VCaP (cell line): ENCODE measurements around the gene FRY.

Experiments
- H3K27ac ChIP-seq: fragments of 450-650 bp; 2 replicates; pipeline ENCODE4 v1.5.1; 2017
- TF ChIP-seq, protein P1 (sequence below): fragments of 450-650 bp; conservative IDR thresholded peaks from 2 replicates; pipeline ENCODE4 v1.5.1; 2017; ENCODE audit warnings: mild to moderate bottlenecking, moderate library complexity

The FRY gene

GRCh38 chr13:32140109-32140508, 108.5 kb downstream of the FRY start:
- H3K27ac ChIP-seq, result no peak overlapping the region
- TF ChIP-seq, protein P1, sequence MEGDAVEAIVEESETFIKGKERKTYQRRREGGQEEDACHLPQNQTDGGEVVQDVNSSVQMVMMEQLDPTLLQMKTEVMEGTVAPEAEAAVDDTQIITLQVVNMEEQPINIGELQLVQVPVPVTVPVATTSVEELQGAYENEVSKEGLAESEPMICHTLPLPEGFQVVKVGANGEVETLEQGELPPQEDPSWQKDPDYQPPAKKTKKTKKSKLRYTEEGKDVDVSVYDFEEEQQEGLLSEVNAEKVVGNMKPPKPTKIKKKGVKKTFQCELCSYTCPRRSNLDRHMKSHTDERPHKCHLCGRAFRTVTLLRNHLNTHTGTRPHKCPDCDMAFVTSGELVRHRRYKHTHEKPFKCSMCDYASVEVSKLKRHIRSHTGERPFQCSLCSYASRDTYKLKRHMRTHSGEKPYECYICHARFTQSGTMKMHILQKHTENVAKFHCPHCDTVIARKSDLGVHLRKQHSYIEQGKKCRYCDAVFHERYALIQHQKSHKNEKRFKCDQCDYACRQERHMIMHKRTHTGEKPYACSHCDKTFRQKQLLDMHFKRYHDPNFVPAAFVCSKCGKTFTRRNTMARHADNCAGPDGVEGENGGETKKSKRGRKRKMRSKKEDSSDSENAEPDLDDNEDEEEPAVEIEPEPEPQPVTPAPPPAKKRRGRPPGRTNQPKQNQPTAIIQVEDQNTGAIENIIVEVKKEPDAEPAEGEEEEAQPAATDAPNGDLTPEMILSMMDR, result no peak

GRCh38 chr13:32141462-32141861, 109.9 kb downstream of the FRY start:
- TF ChIP-seq, protein P1, result no peak

GRCh38 chr13:32142115-32142514, 110.5 kb downstream of the FRY start:
- TF ChIP-seq, protein P1, result no peak
- H3K27ac ChIP-seq, result peak overlapping the region; percentile 39; the same call in 1 of the 2 replicates

More at GRCh38 chr13:32141462-32141861, 109.9 kb downstream of the FRY start:
- H3K27ac ChIP-seq, result peak overlapping the region; percentile 39; the same call in 1 of the 2 replicates

DNA sequence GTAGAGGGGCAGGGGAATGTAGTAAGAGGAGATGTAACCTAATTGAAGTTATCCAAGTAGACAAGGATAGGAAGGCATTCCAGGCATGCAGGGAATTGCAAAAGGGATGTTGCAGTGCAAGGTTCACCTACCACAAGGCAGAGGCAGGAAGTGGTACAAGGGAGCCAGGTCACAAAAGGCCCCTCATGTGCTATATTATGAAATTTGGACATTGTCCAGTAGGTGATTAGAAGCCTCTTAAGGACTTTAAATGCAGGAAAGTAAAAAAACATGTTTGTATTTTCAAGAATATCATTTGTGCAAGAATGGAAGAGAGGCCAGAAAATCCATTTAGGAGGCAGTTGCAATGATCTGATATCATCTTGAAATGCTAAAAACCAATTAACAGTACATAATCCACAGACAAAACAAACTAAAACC, 111.4 kb downstream of the FRY start:
- H3K27ac ChIP-seq, result peak overlapping the region; percentile 39; the same call in 1 of the 2 replicates
- TF ChIP-seq, protein P1, result no peak

DNA sequence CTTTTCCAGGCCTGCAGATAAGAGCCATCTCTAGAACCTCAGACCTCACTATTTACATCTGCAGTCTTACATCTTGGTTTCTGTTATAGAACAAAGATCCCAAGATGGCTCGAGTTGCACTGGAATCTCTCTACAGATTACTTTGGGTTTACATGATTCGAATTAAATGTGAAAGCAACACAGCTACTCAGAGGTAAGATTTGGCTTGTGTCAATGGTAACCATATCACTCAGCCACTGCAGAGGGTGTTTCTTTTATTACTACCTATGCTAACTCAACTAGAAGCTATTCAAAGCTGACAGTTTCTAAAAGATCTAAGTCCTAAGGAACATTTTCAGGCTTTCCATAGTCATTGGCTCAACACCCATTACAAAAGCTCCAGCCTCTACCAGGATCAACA, 115.6 kb downstream of the FRY start:
- H3K27ac ChIP-seq, result no peak overlapping the region
- TF ChIP-seq, protein P1, result no peak

GRCh38 chr13:32147976-32148375, 116.4 kb downstream of the FRY start:
- TF ChIP-seq, protein P1, result no peak
- no peak overlapping the region for H3K27ac ChIP-seq

DNA sequence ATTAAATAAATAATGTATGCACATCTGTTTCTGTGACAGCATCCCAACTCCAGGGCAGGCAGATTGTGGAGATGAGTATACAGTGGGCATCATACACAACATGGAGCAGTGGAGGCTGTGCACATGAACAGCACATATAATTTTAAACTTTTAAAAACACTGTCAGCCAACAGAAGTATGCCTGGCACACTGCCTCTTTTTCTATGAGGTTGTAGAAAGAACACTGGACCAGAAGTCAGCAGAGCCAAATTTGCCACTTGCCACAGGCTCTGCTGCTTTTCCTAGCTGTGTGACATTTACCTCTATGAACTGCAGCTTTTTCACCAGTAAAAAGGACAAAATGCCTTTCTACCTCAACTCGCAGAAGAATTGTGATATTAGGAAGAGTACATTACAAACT, 118.7 kb downstream of the FRY start:
- H3K27ac ChIP-seq, result no peak overlapping the region
- TF ChIP-seq, protein P1, result no peak
